ENCODE measurements around the gene SNU13. TPM values are rescaled to one million over a fixed set of nuclear protein-coding genes. Genes with fewer than 3 reads are reported as not detected.
"Not testable (repeated sequence)": the region's sequence is repeated elsewhere in the genome, so short reads cannot be mapped to it uniquely, and the experiment has no call there.

Gene SNU13
- total RNA-seq, 1 experiment from 2014 or later: 223 TPM

- ChIA-PET CTCF (no interaction called here), POLR2A (ENCODE audit: low non-redundant PET) (no interaction called here)
- BruUV-seq (replicated peaks): no TSS peak
Observed at GRCh38 chr22:41676134-41676533, 12.5 kb downstream of the SNU13 start.

GRCh38 chr22:41674846-41675340 is 13.8 kb downstream of the SNU13 start:
- intact Hi-C loops (cut with micrococcal nuclease; ENCODE audit: unreplicated experiment): no loop called here
- ChIA-PET POLR2A (ENCODE audit: low non-redundant PET) (no interaction called here), CTCF (interaction anchor here (0.6 kb wide), 1 partner anchor 67 kb away, joined by 3 read pairs; no protein-coding TSS in a partner anchor)
- DNase-seq (ENCODE audit: low spot score): no peak
- H3K9me3 ChIP-seq (ENCODE audit: low read depth, low read length, poor library complexity, severe bottlenecking): no peaks in the 10 kb centered on the region
- TF ChIP-seq EZH2 (IDR thresholded peaks at IDR 0.05; ENCODE audit: borderline replicate concordance, low read depth, low read length, poor library complexity, severe bottlenecking) (no peak), CTCF (conservative IDR thresholded peaks at IDR 0.05; ENCODE audit: low read depth, low read length) (no peak)
- no peak overlapping the region for H3K27ac ChIP-seq (ENCODE audit: low read depth, low read length, poor library complexity, severe bottlenecking)
- no peaks in the 10 kb centered on the region for H3K4me1 ChIP-seq (ENCODE audit: insufficient read depth, low read length, poor library complexity, severe bottlenecking)
- peaks cover 42% of the 10 kb centered on the region for H3K36me3 ChIP-seq (ENCODE audit: insufficient read depth, low read length, poor library complexity, severe bottlenecking)
- BruUV-seq (replicated peaks): no TSS peak
- no peak overlapping the region for H3K4me3 ChIP-seq (ENCODE audit: low read depth, low read length, poor library complexity, severe bottlenecking)
- H3K27me3 ChIP-seq (replicated peaks; ENCODE audit: insufficient read depth, low read depth, low read length, poor library complexity): no peaks in the 10 kb centered on the region

More at GRCh38 chr22:41676134-41676533, 12.5 kb downstream of the SNU13 start:
- no peak for DNase-seq (ENCODE audit: low spot score)
- Histone ChIP-seq H3K4me3 (ENCODE audit: low read depth, low read length, poor library complexity, severe bottlenecking) (no peak overlapping the region), H3K9me3 (ENCODE audit: low read depth, low read length, poor library complexity, severe bottlenecking) (no peaks in the 10 kb centered on the region), H3K4me1 (ENCODE audit: insufficient read depth, low read length, poor library complexity, severe bottlenecking) (no peaks in the 10 kb centered on the region), H3K27me3 (replicated peaks; ENCODE audit: insufficient read depth, low read depth, low read length, poor library complexity) (no peaks in the 10 kb centered on the region), H3K36me3 (ENCODE audit: insufficient read depth, low read length, poor library complexity, severe bottlenecking) (peaks cover 51% of the 10 kb centered on the region), H3K27ac (ENCODE audit: low read depth, low read length, poor library complexity, severe bottlenecking) (no peak overlapping the region)
- intact Hi-C loops (cut with micrococcal nuclease; ENCODE audit: unreplicated experiment): no loop called here
- no peak for TF ChIP-seq EZH2 (IDR thresholded peaks at IDR 0.05; ENCODE audit: borderline replicate concordance, low read depth, low read length, poor library complexity, severe bottlenecking)
- no peak for TF ChIP-seq CTCF (conservative IDR thresholded peaks at IDR 0.05; ENCODE audit: low read depth, low read length)

- BruUV-seq (replicated peaks): no TSS peak
- intact Hi-C loops (cut with micrococcal nuclease; ENCODE audit: unreplicated experiment): no loop called here
- DNase-seq (ENCODE audit: low spot score): peak; percentile 24
- H3K9me3 ChIP-seq (ENCODE audit: low read depth, low read length, poor library complexity, severe bottlenecking): no peaks in the 10 kb centered on the region
- TF ChIP-seq EZH2 (IDR thresholded peaks at IDR 0.05; ENCODE audit: borderline replicate concordance, low read depth, low read length, poor library complexity, severe bottlenecking) (no peak), CTCF (conservative IDR thresholded peaks at IDR 0.05; ENCODE audit: low read depth, low read length) (peak; percentile 54)
- POLR2A ChIA-PET (ENCODE audit: low non-redundant PET): no interaction called here
- CTCF ChIA-PET: no interaction called here
- H3K36me3 ChIP-seq (ENCODE audit: insufficient read depth, low read length, poor library complexity, severe bottlenecking): peaks cover 28% of the 10 kb centered on the region
- H3K27ac ChIP-seq (ENCODE audit: low read depth, low read length, poor library complexity, severe bottlenecking): no peak overlapping the region
- no peaks in the 10 kb centered on the region for H3K4me1 ChIP-seq (ENCODE audit: insufficient read depth, low read length, poor library complexity, severe bottlenecking)
- H3K4me3 ChIP-seq (ENCODE audit: low read depth, low read length, poor library complexity, severe bottlenecking): no peak overlapping the region
- H3K27me3 ChIP-seq (replicated peaks; ENCODE audit: insufficient read depth, low read depth, low read length, poor library complexity): no peaks in the 10 kb centered on the region
Observed at GRCh38 chr22:41672780-41673509, 15.7 kb downstream of the SNU13 start.

GRCh38 chr22:41672096-41672495 is 16.6 kb downstream of the SNU13 start:
- intact Hi-C loops (cut with micrococcal nuclease; ENCODE audit: unreplicated experiment); BruUV-seq (replicated peaks); H3K27ac ChIP-seq (ENCODE audit: low read depth, low read length, poor library complexity, severe bottlenecking); POLR2A ChIA-PET (ENCODE audit: low non-redundant PET); H3K27me3 ChIP-seq (replicated peaks; ENCODE audit: insufficient read depth, low read depth, low read length, poor library complexity); H3K9me3 ChIP-seq (ENCODE audit: low read depth, low read length, poor library complexity, severe bottlenecking); H3K4me3 ChIP-seq (ENCODE audit: low read depth, low read length, poor library complexity, severe bottlenecking); DNase-seq (ENCODE audit: low spot score); H3K4me1 ChIP-seq (ENCODE audit: insufficient read depth, low read length, poor library complexity, severe bottlenecking): not testable (repeated sequence)
- peaks cover 22% of the 10 kb centered on the region for H3K36me3 ChIP-seq (ENCODE audit: insufficient read depth, low read length, poor library complexity, severe bottlenecking)
- CTCF ChIA-PET: interaction anchor here (0.6 kb wide), 1 partner anchor 87 kb away, joined by 3 read pairs; no protein-coding TSS in a partner anchor
